SK-N-MC (cell line): ENCODE measurements around the gene LMO2.

Source experiments
- EZH2 ChIP-seq: fragments of 200-600 bp; sonication (generic); IDR thresholded peaks from one replicate; pipeline ENCODE4 v1.6.1; 2017; ENCODE audit warnings: antibody characterized with exemption
- FOXP2 ChIP-seq: optimal IDR thresholded peaks from 2 replicates; pipeline ENCODE3; 2011; ENCODE audit warnings: mild to moderate bottlenecking, moderate library complexity; ENCODE audit not compliant: insufficient read depth; ENCODE audit errors: extremely low read length, control extremely low read depth
- POLR2AphosphoS5 ChIP-seq: IDR thresholded peaks from 2 replicates; pipeline ENCODE4 v1.6.1; 2012; ENCODE audit warnings: mild to moderate bottlenecking, low read depth, low read length, borderline replicate concordance

GRCh38 chr11:33909150-33909549, 17.3 kb upstream of the LMO2 start:
- TF ChIP-seq POLR2AphosphoS5 (no peak), EZH2 (no peak), FOXP2 (no peak)
